C4-2B (cell line): ENCODE results near the gene LIPG.

Experiments used
- H3K27ac ChIP-seq: fragments of 450-650 bp; 2 replicates; pipeline ENCODE4 v1.5.1; 2017
- ZFX ChIP-seq: fragments of 450-650 bp; IDR thresholded peaks from 2 replicates; pipeline ENCODE4 v1.6.1; 2017
- TF ChIP-seq, protein P1 (sequence below): fragments of 450-650 bp; conservative IDR thresholded peaks from 2 replicates; pipeline ENCODE4 v1.5.1; 2017; ENCODE audit warnings: mild to moderate bottlenecking

LIPG gene

DNA sequence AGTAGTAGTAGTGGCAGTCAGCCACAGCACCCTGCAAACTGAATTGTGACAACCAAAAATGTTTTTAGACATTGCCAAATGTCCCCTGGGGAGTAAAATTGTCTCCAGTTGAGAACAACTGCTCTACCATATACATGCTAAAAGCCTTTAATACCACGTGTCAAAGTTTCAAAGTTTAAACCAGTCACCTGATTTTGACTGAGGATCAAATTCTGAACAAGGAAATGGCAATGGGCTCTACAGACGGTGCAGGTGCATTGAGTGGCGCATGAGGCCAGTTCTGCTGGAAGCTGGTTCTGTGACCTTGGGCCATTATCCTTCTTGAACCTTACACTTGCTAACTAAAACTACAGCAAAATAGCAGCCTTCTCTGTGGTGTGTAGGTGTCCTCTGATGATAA, 85.0 kb downstream of the LIPG start:
- TF ChIP-seq ZFX, result no peak
- TF ChIP-seq, protein P1, sequence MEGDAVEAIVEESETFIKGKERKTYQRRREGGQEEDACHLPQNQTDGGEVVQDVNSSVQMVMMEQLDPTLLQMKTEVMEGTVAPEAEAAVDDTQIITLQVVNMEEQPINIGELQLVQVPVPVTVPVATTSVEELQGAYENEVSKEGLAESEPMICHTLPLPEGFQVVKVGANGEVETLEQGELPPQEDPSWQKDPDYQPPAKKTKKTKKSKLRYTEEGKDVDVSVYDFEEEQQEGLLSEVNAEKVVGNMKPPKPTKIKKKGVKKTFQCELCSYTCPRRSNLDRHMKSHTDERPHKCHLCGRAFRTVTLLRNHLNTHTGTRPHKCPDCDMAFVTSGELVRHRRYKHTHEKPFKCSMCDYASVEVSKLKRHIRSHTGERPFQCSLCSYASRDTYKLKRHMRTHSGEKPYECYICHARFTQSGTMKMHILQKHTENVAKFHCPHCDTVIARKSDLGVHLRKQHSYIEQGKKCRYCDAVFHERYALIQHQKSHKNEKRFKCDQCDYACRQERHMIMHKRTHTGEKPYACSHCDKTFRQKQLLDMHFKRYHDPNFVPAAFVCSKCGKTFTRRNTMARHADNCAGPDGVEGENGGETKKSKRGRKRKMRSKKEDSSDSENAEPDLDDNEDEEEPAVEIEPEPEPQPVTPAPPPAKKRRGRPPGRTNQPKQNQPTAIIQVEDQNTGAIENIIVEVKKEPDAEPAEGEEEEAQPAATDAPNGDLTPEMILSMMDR, result no peak
- no peak overlapping the region for H3K27ac ChIP-seq

DNA sequence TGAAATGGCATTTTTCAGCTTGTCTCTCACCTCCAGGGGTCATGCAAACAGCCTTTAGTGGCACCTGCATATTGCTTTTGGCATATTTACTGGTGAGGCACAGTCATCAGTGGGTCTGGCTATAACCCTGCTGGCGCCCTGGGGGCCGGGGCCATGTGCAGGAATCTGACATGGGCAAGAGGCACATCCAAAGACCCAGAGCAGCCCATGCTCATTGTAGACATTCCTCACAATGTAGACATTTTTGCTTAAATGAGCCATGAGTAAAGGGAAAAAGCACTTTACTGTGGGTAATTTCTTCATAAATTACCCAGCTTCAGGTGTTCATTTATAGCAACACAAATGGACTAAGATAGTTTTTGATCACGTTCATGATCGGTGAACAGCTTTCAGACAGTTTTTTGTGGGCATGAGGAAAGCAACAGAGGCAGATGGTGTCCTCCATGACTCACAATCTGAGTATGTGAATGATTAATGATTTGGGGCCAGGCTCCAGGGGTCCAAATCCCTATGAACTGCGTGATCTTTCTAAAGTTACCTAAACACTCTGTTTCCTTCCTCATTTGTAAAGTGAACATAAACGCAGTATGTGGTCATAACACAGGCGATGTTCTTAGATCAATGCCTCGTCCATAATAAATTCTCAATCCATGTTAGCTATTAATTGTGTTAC, 85.8 kb downstream of the LIPG start:
- H3K27ac ChIP-seq, result no peak overlapping the region
- TF ChIP-seq, protein P1, result no peak
- TF ChIP-seq ZFX, result no peak

DNA sequence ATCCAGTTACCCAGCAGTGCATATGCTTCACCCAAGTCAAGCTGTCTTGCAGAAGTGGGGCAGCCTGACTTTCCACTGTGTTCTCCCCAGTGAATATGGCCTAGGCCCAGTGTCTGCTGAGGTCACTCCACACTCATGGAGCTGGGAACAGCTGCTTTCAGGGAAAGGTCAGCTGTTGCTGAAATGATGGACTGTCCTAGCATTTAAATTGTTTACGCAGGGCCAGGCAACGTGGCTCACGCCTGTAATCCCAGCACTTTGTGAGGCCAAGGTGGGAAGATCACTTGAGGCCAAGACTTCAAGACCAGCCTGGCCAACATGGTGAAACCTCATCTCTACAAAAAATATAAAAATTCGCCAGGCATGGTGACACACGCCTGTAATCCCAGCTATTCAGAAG, 86.5 kb downstream of the LIPG start:
- TF ChIP-seq, protein P1, result no peak
- no peak for TF ChIP-seq ZFX
- H3K27ac ChIP-seq, result no peak overlapping the region
